HEK293 (cell line): ENCODE measurements around the gene CFAP410.

Experiments used
- HOXC10 ChIP-seq: sonication (generic); formaldehyde crosslinking; IDR thresholded peaks from 2 replicates; pipeline ENCODE4 v1.8.1; 2023; ENCODE audit warnings: mild to moderate bottlenecking, missing genetic modification reagents
- KLF1 ChIP-seq: fragments of 450-650 bp; formaldehyde crosslinking; IDR thresholded peaks from 2 replicates; pipeline ENCODE4 v1.5.1; 2016; ENCODE audit warnings: missing biosample characterization, missing genetic modification characterization
- SALL2 ChIP-seq: fragments of 450-650 bp; formaldehyde crosslinking; IDR thresholded peaks from 2 replicates; pipeline ENCODE4 v1.5.0; 2017; ENCODE audit warnings: missing biosample characterization, mild to moderate bottlenecking, missing genetic modification characterization, borderline replicate concordance
- ZNF24 ChIP-seq: fragments of 450-650 bp; formaldehyde crosslinking; IDR thresholded peaks from 2 replicates; pipeline ENCODE4 v1.5.1; 2016; ENCODE audit warnings: missing biosample characterization, missing genetic modification characterization
- ZNF274 ChIP-seq, 2 experiments: fragments of 200-500 bp in 1 of 2; fragments of 450-650 bp in 1 of 2; sonication (Bioruptor generic) in 1 of 2; formaldehyde crosslinking in 1 of 2; IDR thresholded peaks; 2 replicates each; pipeline versions ENCODE4 v1.5.1 to v1.6.1; 2014 to 2016; ENCODE audit warnings: borderline replicate concordance in 1 of 2, inconsistent platforms in 1 of 2, low read length in 1 of 2, missing biosample characterization in 1 of 2, missing genetic modification characterization in 1 of 2
- ZNF561 ChIP-seq: fragments of 450-650 bp; IDR thresholded peaks from 2 replicates; pipeline ENCODE4 v1.5.1; 2018; ENCODE audit warnings: missing biosample characterization, missing genetic modification characterization, borderline replicate concordance
- TF ChIP-seq, protein P1 (sequence below): fragments of 450-650 bp; formaldehyde crosslinking; IDR thresholded peaks from 2 replicates; pipeline ENCODE4 v1.5.1; 2016; ENCODE audit warnings: missing biosample characterization, missing genetic modification characterization
- TF ChIP-seq, protein P2 (sequence below): fragments of 450-650 bp; formaldehyde crosslinking; IDR thresholded peaks from 2 replicates; pipeline ENCODE4 v1.5.1; 2017; ENCODE audit warnings: missing biosample characterization, missing genetic modification characterization
- TF ChIP-seq, protein P3 (sequence below): fragments of 450-650 bp; formaldehyde crosslinking; IDR thresholded peaks from 2 replicates; pipeline ENCODE4 v1.5.1; 2016; ENCODE audit warnings: missing biosample characterization, missing genetic modification characterization

DNA sequence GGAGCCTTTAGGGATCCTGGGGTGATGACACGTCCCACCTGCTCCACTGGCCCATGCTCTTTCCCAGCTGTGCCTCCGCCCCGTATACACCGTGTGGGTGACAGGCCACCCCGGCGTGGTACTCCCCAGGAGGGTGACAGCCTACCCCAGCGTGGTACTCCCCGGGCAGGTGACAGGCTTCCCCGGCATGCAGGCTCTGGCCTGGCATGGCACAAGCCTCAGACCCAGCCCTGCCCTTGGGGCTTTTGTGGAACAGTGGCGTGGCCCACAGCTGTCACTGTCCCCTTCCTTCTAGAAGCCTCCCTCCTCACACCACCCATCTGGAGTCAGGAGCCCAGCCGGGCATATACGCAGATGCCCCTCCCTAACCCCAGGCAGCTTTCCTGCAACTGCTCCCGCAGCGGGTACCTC is 44.0 kb downstream of the CFAP410 start:
- TF ChIP-seq SALL2 (no peak), KLF1 (tag by site-specific recombination) (peak; percentile 55), ZNF561 (tag by site-specific recombination) (no peak), ZNF274 (IDR thresholded peaks at IDR 0.05; ENCODE audit: low read length) (no peak), ZNF274 (tag by site-specific recombination; IDR thresholded peaks at IDR 0.05; ENCODE audit: borderline replicate concordance) (no peak), HOXC10 (CRISPR knock-in tag) (no peak), ZNF24 (no peak)
- TF ChIP-seq, protein P1, sequence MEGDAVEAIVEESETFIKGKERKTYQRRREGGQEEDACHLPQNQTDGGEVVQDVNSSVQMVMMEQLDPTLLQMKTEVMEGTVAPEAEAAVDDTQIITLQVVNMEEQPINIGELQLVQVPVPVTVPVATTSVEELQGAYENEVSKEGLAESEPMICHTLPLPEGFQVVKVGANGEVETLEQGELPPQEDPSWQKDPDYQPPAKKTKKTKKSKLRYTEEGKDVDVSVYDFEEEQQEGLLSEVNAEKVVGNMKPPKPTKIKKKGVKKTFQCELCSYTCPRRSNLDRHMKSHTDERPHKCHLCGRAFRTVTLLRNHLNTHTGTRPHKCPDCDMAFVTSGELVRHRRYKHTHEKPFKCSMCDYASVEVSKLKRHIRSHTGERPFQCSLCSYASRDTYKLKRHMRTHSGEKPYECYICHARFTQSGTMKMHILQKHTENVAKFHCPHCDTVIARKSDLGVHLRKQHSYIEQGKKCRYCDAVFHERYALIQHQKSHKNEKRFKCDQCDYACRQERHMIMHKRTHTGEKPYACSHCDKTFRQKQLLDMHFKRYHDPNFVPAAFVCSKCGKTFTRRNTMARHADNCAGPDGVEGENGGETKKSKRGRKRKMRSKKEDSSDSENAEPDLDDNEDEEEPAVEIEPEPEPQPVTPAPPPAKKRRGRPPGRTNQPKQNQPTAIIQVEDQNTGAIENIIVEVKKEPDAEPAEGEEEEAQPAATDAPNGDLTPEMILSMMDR (tag by site-specific recombination), result no peak
- TF ChIP-seq, protein P2, sequence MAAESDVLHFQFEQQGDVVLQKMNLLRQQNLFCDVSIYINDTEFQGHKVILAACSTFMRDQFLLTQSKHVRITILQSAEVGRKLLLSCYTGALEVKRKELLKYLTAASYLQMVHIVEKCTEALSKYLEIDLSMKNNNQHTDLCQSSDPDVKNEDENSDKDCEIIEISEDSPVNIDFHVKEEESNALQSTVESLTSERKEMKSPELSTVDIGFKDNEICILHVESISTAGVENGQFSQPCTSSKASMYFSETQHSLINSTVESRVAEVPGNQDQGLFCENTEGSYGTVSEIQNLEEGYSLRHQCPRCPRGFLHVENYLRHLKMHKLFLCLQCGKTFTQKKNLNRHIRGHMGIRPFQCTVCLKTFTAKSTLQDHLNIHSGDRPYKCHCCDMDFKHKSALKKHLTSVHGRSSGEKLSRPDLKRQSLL, result no peak
- TF ChIP-seq, protein P3, sequence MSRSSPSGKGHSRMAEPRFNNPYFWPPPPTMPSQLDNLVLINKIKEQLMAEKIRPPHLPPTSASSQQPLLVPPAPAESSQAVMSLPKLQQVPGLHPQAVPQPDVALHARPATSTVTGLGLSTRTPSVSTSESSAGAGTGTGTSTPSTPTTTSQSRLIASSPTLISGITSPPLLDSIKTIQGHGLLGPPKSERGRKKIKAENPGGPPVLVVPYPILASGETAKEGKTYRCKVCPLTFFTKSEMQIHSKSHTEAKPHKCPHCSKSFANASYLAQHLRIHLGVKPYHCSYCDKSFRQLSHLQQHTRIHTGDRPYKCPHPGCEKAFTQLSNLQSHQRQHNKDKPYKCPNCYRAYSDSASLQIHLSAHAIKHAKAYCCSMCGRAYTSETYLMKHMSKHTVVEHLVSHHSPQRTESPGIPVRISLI, result no peak
